Gastrocnemius medialis (tissue), 4 donors: ENCODE data around the gene OR5AP2.

Experiments
- CTCF ChIP-seq, 5 experiments: fragments of 450-650 bp in 3 of 5; fragments of 200-600 bp in 2 of 5; sonication (generic) in 2 of 5; IDR thresholded peaks in 4 of 5; conservative IDR thresholded peaks in 1 of 5; 1 replicate in 4 of 5; 2 replicates in 1 of 5; pipeline ENCODE4 v1.5.1; 2016 to 2019; ENCODE audit warnings: antibody characterized with exemption in 5 of 5, mild to moderate bottlenecking in 3 of 5, moderate library complexity in 3 of 5
- POLR2A ChIP-seq, 2 donors: fragments of 450-650 bp; IDR thresholded peaks; one replicate each; pipeline ENCODE4 v1.6.1; 2017; ENCODE audit warnings: antibody characterized with exemption in 2 of 2, mild to moderate bottlenecking in 2 of 2, moderate library complexity in 2 of 2

GRCh38 chr11:56642339-56642738, at the start of gene OR5AP2:
- no peak for TF ChIP-seq CTCF (IDR thresholded peaks at IDR 0.05 in 4 of 5, conservative IDR thresholded peaks at IDR 0.05 in 1 of 5)
- TF ChIP-seq POLR2A (IDR thresholded peaks at IDR 0.05): no peak
